ENCODE results near the gene YIF1A.

GRCh38 chr11:66334605-66335442, 45.9 kb upstream of the YIF1A start:
- TF ChIP-seq CTCF (IDR thresholded peaks at IDR 0.05), result no peak
- no peak for TF ChIP-seq POLR2AphosphoS5 (IDR thresholded peaks at IDR 0.05)
